ENCODE results near the gene HIBCH.

DNA sequence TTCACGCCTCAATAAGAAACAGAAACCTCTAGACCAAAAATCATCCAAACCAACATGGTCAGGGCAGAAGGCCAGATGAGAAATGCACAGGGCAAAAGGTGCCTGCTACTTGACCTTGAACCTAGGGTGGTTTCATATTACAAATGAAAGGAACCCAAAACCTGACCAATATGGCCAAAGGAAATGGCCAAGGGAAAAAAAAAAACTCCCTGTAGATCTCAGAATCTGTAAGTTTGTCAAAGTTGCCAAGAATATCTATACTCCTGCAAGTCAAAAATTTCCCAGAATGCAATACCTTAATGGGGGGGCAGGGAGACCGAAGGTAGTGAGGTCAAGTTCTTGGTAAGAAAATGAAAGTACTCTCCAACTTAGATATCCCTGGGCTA is 47.2 kb downstream of the HIBCH start:
- TF ChIP-seq, protein P1, sequence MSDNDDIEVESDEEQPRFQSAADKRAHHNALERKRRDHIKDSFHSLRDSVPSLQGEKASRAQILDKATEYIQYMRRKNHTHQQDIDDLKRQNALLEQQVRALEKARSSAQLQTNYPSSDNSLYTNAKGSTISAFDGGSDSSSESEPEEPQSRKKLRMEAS (IDR thresholded peaks at IDR 0.05) = no peak
- TF ChIP-seq, protein P2, sequence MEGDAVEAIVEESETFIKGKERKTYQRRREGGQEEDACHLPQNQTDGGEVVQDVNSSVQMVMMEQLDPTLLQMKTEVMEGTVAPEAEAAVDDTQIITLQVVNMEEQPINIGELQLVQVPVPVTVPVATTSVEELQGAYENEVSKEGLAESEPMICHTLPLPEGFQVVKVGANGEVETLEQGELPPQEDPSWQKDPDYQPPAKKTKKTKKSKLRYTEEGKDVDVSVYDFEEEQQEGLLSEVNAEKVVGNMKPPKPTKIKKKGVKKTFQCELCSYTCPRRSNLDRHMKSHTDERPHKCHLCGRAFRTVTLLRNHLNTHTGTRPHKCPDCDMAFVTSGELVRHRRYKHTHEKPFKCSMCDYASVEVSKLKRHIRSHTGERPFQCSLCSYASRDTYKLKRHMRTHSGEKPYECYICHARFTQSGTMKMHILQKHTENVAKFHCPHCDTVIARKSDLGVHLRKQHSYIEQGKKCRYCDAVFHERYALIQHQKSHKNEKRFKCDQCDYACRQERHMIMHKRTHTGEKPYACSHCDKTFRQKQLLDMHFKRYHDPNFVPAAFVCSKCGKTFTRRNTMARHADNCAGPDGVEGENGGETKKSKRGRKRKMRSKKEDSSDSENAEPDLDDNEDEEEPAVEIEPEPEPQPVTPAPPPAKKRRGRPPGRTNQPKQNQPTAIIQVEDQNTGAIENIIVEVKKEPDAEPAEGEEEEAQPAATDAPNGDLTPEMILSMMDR (IDR thresholded peaks at IDR 0.05; ENCODE audit: low read depth, low read length, missing input control) = no peak
- TF ChIP-seq TAF1 (conservative IDR thresholded peaks at IDR 0.05) (no peak), ATF3 (IDR thresholded peaks at IDR 0.05) (no peak), JUND (IDR thresholded peaks at IDR 0.05) (no peak), YY1 (IDR thresholded peaks at IDR 0.05) (no peak), HNF4A (conservative IDR thresholded peaks at IDR 0.05) (no peak), SP1 (IDR thresholded peaks at IDR 0.05) (no peak), RAD21 (IDR thresholded peaks at IDR 0.05) (no peak), GABPA (IDR thresholded peaks at IDR 0.05 in 1 of 2, conservative IDR thresholded peaks at IDR 0.05 in 1 of 2) (no peak), HNF4G (IDR thresholded peaks at IDR 0.05) (no peak)
- TF ChIP-seq, protein P3, sequence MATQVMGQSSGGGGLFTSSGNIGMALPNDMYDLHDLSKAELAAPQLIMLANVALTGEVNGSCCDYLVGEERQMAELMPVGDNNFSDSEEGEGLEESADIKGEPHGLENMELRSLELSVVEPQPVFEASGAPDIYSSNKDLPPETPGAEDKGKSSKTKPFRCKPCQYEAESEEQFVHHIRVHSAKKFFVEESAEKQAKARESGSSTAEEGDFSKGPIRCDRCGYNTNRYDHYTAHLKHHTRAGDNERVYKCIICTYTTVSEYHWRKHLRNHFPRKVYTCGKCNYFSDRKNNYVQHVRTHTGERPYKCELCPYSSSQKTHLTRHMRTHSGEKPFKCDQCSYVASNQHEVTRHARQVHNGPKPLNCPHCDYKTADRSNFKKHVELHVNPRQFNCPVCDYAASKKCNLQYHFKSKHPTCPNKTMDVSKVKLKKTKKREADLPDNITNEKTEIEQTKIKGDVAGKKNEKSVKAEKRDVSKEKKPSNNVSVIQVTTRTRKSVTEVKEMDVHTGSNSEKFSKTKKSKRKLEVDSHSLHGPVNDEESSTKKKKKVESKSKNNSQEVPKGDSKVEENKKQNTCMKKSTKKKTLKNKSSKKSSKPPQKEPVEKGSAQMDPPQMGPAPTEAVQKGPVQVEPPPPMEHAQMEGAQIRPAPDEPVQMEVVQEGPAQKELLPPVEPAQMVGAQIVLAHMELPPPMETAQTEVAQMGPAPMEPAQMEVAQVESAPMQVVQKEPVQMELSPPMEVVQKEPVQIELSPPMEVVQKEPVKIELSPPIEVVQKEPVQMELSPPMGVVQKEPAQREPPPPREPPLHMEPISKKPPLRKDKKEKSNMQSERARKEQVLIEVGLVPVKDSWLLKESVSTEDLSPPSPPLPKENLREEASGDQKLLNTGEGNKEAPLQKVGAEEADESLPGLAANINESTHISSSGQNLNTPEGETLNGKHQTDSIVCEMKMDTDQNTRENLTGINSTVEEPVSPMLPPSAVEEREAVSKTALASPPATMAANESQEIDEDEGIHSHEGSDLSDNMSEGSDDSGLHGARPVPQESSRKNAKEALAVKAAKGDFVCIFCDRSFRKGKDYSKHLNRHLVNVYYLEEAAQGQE (IDR thresholded peaks at IDR 0.05) = no peak
- TF ChIP-seq, protein P4, sequence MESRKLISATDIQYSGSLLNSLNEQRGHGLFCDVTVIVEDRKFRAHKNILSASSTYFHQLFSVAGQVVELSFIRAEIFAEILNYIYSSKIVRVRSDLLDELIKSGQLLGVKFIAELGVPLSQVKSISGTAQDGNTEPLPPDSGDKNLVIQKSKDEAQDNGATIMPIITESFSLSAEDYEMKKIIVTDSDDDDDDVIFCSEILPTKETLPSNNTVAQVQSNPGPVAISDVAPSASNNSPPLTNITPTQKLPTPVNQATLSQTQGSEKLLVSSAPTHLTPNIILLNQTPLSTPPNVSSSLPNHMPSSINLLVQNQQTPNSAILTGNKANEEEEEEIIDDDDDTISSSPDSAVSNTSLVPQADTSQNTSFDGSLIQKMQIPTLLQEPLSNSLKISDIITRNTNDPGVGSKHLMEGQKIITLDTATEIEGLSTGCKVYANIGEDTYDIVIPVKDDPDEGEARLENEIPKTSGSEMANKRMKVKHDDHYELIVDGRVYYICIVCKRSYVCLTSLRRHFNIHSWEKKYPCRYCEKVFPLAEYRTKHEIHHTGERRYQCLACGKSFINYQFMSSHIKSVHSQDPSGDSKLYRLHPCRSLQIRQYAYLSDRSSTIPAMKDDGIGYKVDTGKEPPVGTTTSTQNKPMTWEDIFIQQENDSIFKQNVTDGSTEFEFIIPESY (IDR thresholded peaks at IDR 0.05) = no peak

All from liver (tissue), 3 donors.